Fibroblast of the aortic adventitia (primary cell): ENCODE measurements around the gene FZD2. TPM values are rescaled to one million over a fixed set of nuclear protein-coding genes. Genes with fewer than 3 reads are reported as not detected.
A peak's percentile ranks its signal among the peaks of the same experiment; 100 is the strongest.

Source experiments
- DNase-seq: peaks from one replicate; pipeline ENCODE4 v3.0.0-alpha.2; 2010; ENCODE audit warnings: low read depth
- H3K4me3 ChIP-seq: 2 replicates; pipeline ENCODE4 v1.5.1; 2011; ENCODE audit warnings: low read depth, mild to moderate bottlenecking, control low read depth, low read length, moderate library complexity
- total RNA-seq: library from RNA; depleted of rRNA; stranded (reverse); fragments of >200 nt; gene quantifications from 2 replicates; pipeline ENCODE4 v1.2.3, GENCODE V29; 2012; ENCODE audit warnings: low replicate concordance
- TF ChIP-seq, protein P1 (sequence below): IDR thresholded peaks from 2 replicates; pipeline ENCODE4 v1.5.1; 2011; ENCODE audit warnings: mild to moderate bottlenecking, low read length, control low read depth, inconsistent platforms; ENCODE audit not compliant: insufficient read depth

Gene FZD2
- total RNA-seq, 1 donor, result 16.4 TPM

DNA sequence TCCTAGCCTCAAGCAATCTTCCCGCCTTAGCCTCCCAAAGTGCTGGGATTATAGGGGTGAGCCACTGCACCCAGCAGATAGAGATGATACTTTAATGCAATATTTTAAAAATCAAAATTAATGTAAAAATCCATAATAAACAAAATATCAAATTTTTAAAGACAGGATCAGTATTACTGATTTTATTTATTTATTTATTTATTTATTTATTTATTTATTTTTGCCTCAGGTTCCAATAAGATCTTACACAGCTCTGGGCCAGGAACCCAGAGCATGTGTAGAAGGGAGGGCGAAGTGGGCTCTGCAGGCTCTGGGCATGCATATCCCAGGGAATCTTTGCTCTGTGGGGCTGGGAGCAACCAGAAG, 41.6 kb downstream of the FZD2 start:
- no peak overlapping the region for H3K4me3 ChIP-seq
- DNase-seq, result no peak
- TF ChIP-seq, protein P1, sequence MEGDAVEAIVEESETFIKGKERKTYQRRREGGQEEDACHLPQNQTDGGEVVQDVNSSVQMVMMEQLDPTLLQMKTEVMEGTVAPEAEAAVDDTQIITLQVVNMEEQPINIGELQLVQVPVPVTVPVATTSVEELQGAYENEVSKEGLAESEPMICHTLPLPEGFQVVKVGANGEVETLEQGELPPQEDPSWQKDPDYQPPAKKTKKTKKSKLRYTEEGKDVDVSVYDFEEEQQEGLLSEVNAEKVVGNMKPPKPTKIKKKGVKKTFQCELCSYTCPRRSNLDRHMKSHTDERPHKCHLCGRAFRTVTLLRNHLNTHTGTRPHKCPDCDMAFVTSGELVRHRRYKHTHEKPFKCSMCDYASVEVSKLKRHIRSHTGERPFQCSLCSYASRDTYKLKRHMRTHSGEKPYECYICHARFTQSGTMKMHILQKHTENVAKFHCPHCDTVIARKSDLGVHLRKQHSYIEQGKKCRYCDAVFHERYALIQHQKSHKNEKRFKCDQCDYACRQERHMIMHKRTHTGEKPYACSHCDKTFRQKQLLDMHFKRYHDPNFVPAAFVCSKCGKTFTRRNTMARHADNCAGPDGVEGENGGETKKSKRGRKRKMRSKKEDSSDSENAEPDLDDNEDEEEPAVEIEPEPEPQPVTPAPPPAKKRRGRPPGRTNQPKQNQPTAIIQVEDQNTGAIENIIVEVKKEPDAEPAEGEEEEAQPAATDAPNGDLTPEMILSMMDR, result no peak

DNA sequence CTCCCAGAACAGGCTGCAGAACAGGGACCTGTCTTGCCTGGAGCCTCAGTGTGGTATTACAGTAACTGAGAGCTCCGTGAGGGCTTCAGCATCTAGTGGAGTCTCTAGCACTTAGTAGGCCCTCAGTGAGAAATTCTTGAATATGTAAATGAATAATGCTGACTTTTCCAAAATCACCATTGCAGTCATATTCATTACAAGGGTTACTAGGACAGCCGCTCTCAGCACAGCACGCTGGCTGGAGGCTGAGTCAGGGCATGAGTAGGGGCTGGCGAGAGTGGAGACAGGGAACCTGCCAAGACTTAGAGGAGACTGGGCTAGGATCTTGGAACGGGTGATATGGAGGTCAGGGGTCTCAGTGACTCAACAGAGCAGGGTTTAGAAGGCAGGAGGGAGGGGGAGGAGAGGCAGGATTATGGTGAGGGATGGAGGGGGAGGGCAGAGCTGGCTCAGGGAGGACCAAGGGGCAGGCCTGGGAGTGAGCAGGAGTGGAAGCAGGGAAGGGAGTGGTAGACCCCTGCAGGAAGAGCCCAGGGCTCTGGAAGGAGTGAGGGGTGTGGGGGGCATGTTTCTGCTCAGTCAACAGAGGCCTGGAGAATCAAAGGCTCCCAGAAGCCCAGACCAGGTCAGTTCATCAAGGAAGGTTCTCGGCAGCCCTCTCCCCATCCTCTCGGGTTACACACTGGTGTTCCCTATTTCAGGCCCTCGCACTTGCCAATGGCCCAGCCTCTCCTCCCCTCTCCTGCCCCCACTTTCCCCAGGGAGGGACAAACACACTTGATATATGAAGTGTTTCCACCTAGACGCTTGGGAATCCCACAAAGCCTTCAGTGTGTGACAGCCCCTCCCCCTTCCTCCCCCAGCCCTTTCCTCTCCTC, 42.3 kb downstream of the FZD2 start:
- TF ChIP-seq, protein P1, result no peak
- DNase-seq, result peak; percentile 99
- H3K4me3 ChIP-seq, result peak overlapping the region; percentile 22

GRCh38 chr17:44601539-44601938, 44.3 kb downstream of the FZD2 start:
- DNase-seq, result no peak
- H3K4me3 ChIP-seq, result no peak overlapping the region
- TF ChIP-seq, protein P1, result no peak

- TF ChIP-seq, protein P1, result no peak
- no peak for DNase-seq
- H3K4me3 ChIP-seq, result no peak overlapping the region
Measured at GRCh38 chr17:44601973-44602372, 44.7 kb downstream of the FZD2 start.

- TF ChIP-seq, protein P1, result no peak
- no peak for DNase-seq
- no peak overlapping the region for H3K4me3 ChIP-seq
Measured at GRCh38 chr17:44602390-44602789, 45.1 kb downstream of the FZD2 start.

DNA sequence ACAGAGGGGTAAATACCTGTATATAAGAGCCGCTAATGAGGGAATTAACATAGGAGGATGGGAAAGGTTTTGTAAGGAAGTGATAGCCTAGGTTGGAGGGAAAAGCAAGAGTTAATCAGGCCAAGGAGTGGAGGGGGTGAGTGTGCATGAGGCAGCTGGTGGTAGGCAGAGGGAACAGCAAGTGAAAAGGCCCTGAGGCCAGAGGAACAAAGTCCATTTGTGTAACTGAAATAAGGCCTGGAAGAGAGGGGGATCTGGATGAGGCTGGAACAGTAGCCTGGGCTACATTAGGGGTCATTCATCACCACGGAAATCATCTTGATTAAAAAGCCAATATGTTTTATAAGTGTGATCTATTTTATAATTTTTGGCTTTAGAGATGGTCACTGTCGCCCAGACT, 45.7 kb downstream of the FZD2 start:
- no peak overlapping the region for H3K4me3 ChIP-seq
- DNase-seq, result no peak
- TF ChIP-seq, protein P1, result no peak
